Central memory CD8-positive, alpha-beta T cell (primary cell): ENCODE results near the gene SLC2A4.
A peak's percentile ranks its signal among the peaks of the same experiment; 100 is the strongest.

Source experiments
- ATAC-seq: fragments of 150-1000 bp; cut with Tn5 transposase; replicated peaks from 2 replicates; pipeline ENCODE4 v1.10.0; 2022; ENCODE audit warnings: mild to moderate bottlenecking, moderate FRiP score, moderate number of reproducible peaks; ENCODE audit not compliant: poor library complexity, severe bottlenecking; ENCODE audit errors: extremely low read depth
- DNase-seq, 2 donors: peaks; one replicate each; pipeline ENCODE4 v3.0.0; 2021; ENCODE audit warnings: low spot score in 2 of 2
- H3K27ac Mint-ChIP-seq: one replicate; pipeline ENCODE4 v1.8.0; 2022; ENCODE audit warnings: low read depth, mild to moderate bottlenecking, moderate library complexity, mixed read lengths
- H3K27me3 Mint-ChIP-seq: one replicate; pipeline ENCODE4 v1.8.0; 2022; ENCODE audit warnings: mixed read lengths
- H3K36me3 Mint-ChIP-seq: one replicate; pipeline ENCODE4 v1.8.0; 2022; ENCODE audit warnings: mild to moderate bottlenecking, moderate library complexity, mixed read lengths; ENCODE audit not compliant: insufficient read depth
- H3K4me1 Mint-ChIP-seq: one replicate; pipeline ENCODE4 v1.8.0; 2022; ENCODE audit warnings: mixed read lengths
- H3K4me3 Mint-ChIP-seq: one replicate; pipeline ENCODE4 v1.8.0; 2022; ENCODE audit warnings: mild to moderate bottlenecking, moderate library complexity, mixed read lengths
- H3K9me3 Mint-ChIP-seq: one replicate; pipeline ENCODE4 v1.8.0; 2022; ENCODE audit warnings: mixed read lengths

The SLC2A4 gene

GRCh38 chr17:7289256-7290032 lies 7.9 kb downstream of the SLC2A4 start:
- DNase-seq, result no peak
- no peak for ATAC-seq
- Mint-ChIP-seq H3K36me3 (peaks cover 4% of the 10 kb centered on the region), H3K9me3 (no peaks in the 10 kb centered on the region), H3K27me3 (peaks cover 76% of the 10 kb centered on the region), H3K27ac (no peak overlapping the region), H3K4me3 (no peak overlapping the region), H3K4me1 (no peaks in the 10 kb centered on the region)

- H3K36me3 Mint-ChIP-seq, result peaks cover 4% of the 10 kb centered on the region
- H3K27me3 Mint-ChIP-seq, result peaks cover 79% of the 10 kb centered on the region
- no peaks in the 10 kb centered on the region for H3K9me3 Mint-ChIP-seq
- H3K4me1 Mint-ChIP-seq, result peaks cover 5% of the 10 kb centered on the region
- no peak for ATAC-seq
- no peak overlapping the region for H3K4me3 Mint-ChIP-seq
- DNase-seq, result no peak
- no peak overlapping the region for H3K27ac Mint-ChIP-seq
Measured at GRCh38 chr17:7290166-7290565, 8.6 kb downstream of the SLC2A4 start.

GRCh38 chr17:7290685-7291084 lies 9.2 kb downstream of the SLC2A4 start:
- Mint-ChIP-seq H3K4me3 (no peak overlapping the region), H3K9me3 (no peaks in the 10 kb centered on the region), H3K27me3 (peaks cover 78% of the 10 kb centered on the region), H3K27ac (no peak overlapping the region), H3K36me3 (peaks cover 7% of the 10 kb centered on the region), H3K4me1 (peaks cover 7% of the 10 kb centered on the region)
- ATAC-seq, result no peak
- no peak for DNase-seq

GRCh38 chr17:7292194-7292593 lies 10.7 kb downstream of the SLC2A4 start:
- H3K27ac Mint-ChIP-seq, result no peak overlapping the region
- H3K27me3 Mint-ChIP-seq, result peaks cover 70% of the 10 kb centered on the region
- no peak for ATAC-seq
- H3K36me3 Mint-ChIP-seq, result peaks cover 7% of the 10 kb centered on the region
- H3K9me3 Mint-ChIP-seq, result no peaks in the 10 kb centered on the region
- peaks cover 7% of the 10 kb centered on the region for H3K4me1 Mint-ChIP-seq
- no peak overlapping the region for H3K4me3 Mint-ChIP-seq
- DNase-seq, result no peak

- peaks cover 7% of the 10 kb centered on the region for H3K4me1 Mint-ChIP-seq
- H3K36me3 Mint-ChIP-seq, result peaks cover 7% of the 10 kb centered on the region
- H3K4me3 Mint-ChIP-seq, result no peak overlapping the region
- peaks cover 64% of the 10 kb centered on the region for H3K27me3 Mint-ChIP-seq
- H3K9me3 Mint-ChIP-seq, result no peaks in the 10 kb centered on the region
- DNase-seq (no peak), ATAC-seq (no peak)
- H3K27ac Mint-ChIP-seq, result no peak overlapping the region
Measured at GRCh38 chr17:7292729-7293128, 11.2 kb downstream of the SLC2A4 start.

- Mint-ChIP-seq H3K9me3 (no peaks in the 10 kb centered on the region), H3K27ac (no peak overlapping the region), H3K4me3 (peak overlapping the region; percentile 57), H3K27me3 (peaks cover 60% of the 10 kb centered on the region), H3K4me1 (peaks cover 7% of the 10 kb centered on the region), H3K36me3 (peaks cover 7% of the 10 kb centered on the region)
- no peak for DNase-seq
- ATAC-seq, result no peak
Measured at GRCh38 chr17:7293159-7293558, 11.6 kb downstream of the SLC2A4 start.

- peaks cover 7% of the 10 kb centered on the region for H3K36me3 Mint-ChIP-seq
- peaks cover 7% of the 10 kb centered on the region for H3K4me1 Mint-ChIP-seq
- DNase-seq, result no peak
- ATAC-seq, result no peak
- peak overlapping the region; percentile 57 for H3K4me3 Mint-ChIP-seq
- peaks cover 53% of the 10 kb centered on the region for H3K27me3 Mint-ChIP-seq
- no peaks in the 10 kb centered on the region for H3K9me3 Mint-ChIP-seq
- H3K27ac Mint-ChIP-seq, result no peak overlapping the region
Measured at GRCh38 chr17:7293816-7294613, 12.5 kb downstream of the SLC2A4 start.

- peak within 1 kb of the TSS; percentile 85 for H3K27ac Mint-ChIP-seq
- H3K27me3 Mint-ChIP-seq, result peaks cover 52% of the 10 kb centered on the region
- H3K9me3 Mint-ChIP-seq, result no peaks in the 10 kb centered on the region
- ATAC-seq (peak; percentile 58), DNase-seq (peak; percentile 31 to 47)
- peak within 1 kb of the TSS; percentile 85 for H3K4me3 Mint-ChIP-seq
- H3K4me1 Mint-ChIP-seq, result peaks cover 7% of the 10 kb centered on the region
- H3K36me3 Mint-ChIP-seq, result peaks cover 7% of the 10 kb centered on the region
Measured at GRCh38 chr17:7294614-7295153, 13.2 kb downstream of the SLC2A4 start, which contains the start of gene YBX2. Gene YBX2, minus strand, starts transcription at chr17:7294639. Its CDS starts 139 bp downstream, at chr17:7294500.

- peaks cover 7% of the 10 kb centered on the region for H3K4me1 Mint-ChIP-seq
- peaks cover 7% of the 10 kb centered on the region for H3K36me3 Mint-ChIP-seq
- no peaks in the 10 kb centered on the region for H3K9me3 Mint-ChIP-seq
- H3K27me3 Mint-ChIP-seq, result peaks cover 43% of the 10 kb centered on the region
- ATAC-seq, result no peak
- H3K27ac Mint-ChIP-seq, result peak overlapping the region; percentile 85
- peak overlapping the region; percentile 85 for H3K4me3 Mint-ChIP-seq
- no peak for DNase-seq
Measured at GRCh38 chr17:7295230-7296180, 14.0 kb downstream of the SLC2A4 start.

- peaks cover 35% of the 10 kb centered on the region for H3K27me3 Mint-ChIP-seq
- DNase-seq (peak in 1 of 2 donors; percentile 60), ATAC-seq (no peak)
- H3K27ac Mint-ChIP-seq, result no peak overlapping the region
- no peaks in the 10 kb centered on the region for H3K9me3 Mint-ChIP-seq
- peaks cover 7% of the 10 kb centered on the region for H3K4me1 Mint-ChIP-seq
- H3K36me3 Mint-ChIP-seq, result peaks cover 7% of the 10 kb centered on the region
- H3K4me3 Mint-ChIP-seq, result no peak overlapping the region
Measured at GRCh38 chr17:7296189-7296861, 14.8 kb downstream of the SLC2A4 start.

GRCh38 chr17:7304179-7304578 lies 22.7 kb downstream of the SLC2A4 start:
- peaks cover 21% of the 10 kb centered on the region for H3K36me3 Mint-ChIP-seq
- ATAC-seq, result no peak
- H3K4me1 Mint-ChIP-seq, result peaks cover 7% of the 10 kb centered on the region
- H3K27me3 Mint-ChIP-seq, result no peaks in the 10 kb centered on the region
- DNase-seq, result no peak
- no peak overlapping the region for H3K27ac Mint-ChIP-seq
- no peaks in the 10 kb centered on the region for H3K9me3 Mint-ChIP-seq
- no peak overlapping the region for H3K4me3 Mint-ChIP-seq
